ENCODE results near the gene CFAP20.

DNA sequence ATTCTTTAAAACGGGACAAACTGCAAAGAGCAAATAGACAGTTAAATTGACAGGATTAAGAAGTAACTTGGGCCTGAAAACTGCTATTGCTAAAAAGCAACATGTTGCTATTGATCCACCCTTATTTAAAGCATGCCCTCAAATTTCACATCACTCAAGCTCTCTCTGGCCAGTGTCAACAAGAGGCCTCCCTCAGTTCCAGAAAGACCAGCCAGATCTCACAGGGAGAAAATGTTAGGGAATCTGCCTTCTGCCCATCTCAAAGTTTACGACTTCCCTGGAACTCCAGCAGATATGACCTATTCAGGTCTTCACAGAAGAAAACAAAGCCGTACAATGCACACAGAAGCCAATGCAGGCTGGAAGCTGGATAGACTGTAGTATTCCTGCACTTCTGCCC is 8.9 kb downstream of the CFAP20 start:
- no peak for TF ChIP-seq POLR2A (IDR thresholded peaks at IDR 0.05)
- TF ChIP-seq EP300 (IDR thresholded peaks at IDR 0.05): no peak
- TF ChIP-seq, protein P1, sequence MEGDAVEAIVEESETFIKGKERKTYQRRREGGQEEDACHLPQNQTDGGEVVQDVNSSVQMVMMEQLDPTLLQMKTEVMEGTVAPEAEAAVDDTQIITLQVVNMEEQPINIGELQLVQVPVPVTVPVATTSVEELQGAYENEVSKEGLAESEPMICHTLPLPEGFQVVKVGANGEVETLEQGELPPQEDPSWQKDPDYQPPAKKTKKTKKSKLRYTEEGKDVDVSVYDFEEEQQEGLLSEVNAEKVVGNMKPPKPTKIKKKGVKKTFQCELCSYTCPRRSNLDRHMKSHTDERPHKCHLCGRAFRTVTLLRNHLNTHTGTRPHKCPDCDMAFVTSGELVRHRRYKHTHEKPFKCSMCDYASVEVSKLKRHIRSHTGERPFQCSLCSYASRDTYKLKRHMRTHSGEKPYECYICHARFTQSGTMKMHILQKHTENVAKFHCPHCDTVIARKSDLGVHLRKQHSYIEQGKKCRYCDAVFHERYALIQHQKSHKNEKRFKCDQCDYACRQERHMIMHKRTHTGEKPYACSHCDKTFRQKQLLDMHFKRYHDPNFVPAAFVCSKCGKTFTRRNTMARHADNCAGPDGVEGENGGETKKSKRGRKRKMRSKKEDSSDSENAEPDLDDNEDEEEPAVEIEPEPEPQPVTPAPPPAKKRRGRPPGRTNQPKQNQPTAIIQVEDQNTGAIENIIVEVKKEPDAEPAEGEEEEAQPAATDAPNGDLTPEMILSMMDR (IDR thresholded peaks at IDR 0.05): no peak
